Measurements from ENCODE around the gene DCC. TPM values are rescaled to one million over a fixed set of nuclear protein-coding genes. Genes with fewer than 3 reads are reported as not detected.

Gene DCC
- total RNA-seq, 1 experiment from 2014 or later: not detected

DNA sequence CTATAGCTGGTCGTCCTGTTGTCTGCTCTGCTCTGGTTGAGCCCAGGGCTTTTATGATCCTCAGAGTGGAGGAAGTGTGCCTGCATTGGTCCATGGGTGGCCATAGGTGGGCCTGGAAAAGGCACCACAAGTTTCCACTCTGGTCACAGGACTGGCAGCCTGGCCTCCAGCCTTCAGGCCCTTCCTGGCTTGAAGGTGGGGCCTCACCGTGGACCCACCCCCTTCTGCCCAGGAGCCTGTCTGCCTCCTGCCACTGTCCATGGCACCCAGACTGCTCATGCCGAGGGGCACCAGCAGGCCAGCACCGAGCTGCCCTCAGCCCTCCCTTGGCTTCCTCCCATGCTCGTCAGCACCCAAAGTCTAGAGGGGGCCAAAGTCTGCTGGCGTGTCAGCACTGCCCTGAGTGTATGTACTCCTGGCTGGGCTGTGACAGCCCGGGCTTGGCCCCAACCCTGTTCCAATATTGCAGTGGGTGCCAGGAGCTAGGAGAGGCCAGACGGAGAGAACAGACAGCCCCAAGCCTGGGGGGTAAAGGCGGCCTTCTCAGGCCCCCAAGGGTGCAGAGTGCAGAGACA lies 529.4 kb downstream of the DCC start:
- ChIA-PET RAD21 (ENCODE audit: low non-redundant PET in 1 of 2, low total read pairs in 2 of 2, uncharacterized antibody in 2 of 2, unreplicated experiment in 2 of 2) (no interaction called here), CTCF (no interaction called here), POLR2A (no interaction called here)
- Histone ChIP-seq H3K27me3 (ENCODE audit: insufficient read depth, low read length) (no peaks in the 10 kb centered on the region), H3K79me2 (ENCODE audit: insufficient read depth, low read length) (no peaks in the 10 kb centered on the region), H4K20me1 (ENCODE audit: insufficient read depth) (no peaks in the 10 kb centered on the region), H3K9ac (ENCODE audit: low read length) (no peak overlapping the region), H3K4me3 (replicated peaks in 1 of 2; ENCODE audit: low read depth in 1 of 2, low read length in 2 of 2) (no peak overlapping the region), H2AFZ (ENCODE audit: low read depth, low read length, poor library complexity, severe bottlenecking) (no peak overlapping the region), H3K9me2 (ENCODE audit: insufficient read depth) (no peaks in the 10 kb centered on the region), H3K4me1 (ENCODE audit: control insufficient read depth in 1 of 2, insufficient read depth in 2 of 2, low read length in 2 of 2) (no peaks in the 10 kb centered on the region), H3K4me2 (ENCODE audit: low read length) (no peak overlapping the region), H3K36me3 (ENCODE audit: control insufficient read depth in 1 of 2, insufficient read depth in 2 of 2, low read length in 2 of 2) (no peaks in the 10 kb centered on the region), H3K27ac (ENCODE audit: low read depth, low read length) (no peak overlapping the region), H3K9me3 (ENCODE audit: control insufficient read depth in 1 of 2, insufficient read depth in 1 of 2, low read depth in 1 of 2, low read length in 2 of 2) (peaks cover 9 to 10% of the 10 kb centered on the region in 2 experiments; a peak in 3 of 4 replicates)
- BruUV-seq (replicated peaks): no TSS peak
- TF ChIP-seq EZH2phosphoT487 (IDR thresholded peaks at IDR 0.05; ENCODE audit: borderline replicate concordance) (no peak), JUND (IDR thresholded peaks at IDR 0.05) (no peak), ZFX (IDR thresholded peaks at IDR 0.05) (no peak), CBX3 (IDR thresholded peaks at IDR 0.05; ENCODE audit: low read depth) (no peak), EZH2 (IDR thresholded peaks at IDR 0.05) (no peak), RAD21 (IDR thresholded peaks at IDR 0.05; ENCODE audit: low read depth) (no peak), SIN3A (IDR thresholded peaks at IDR 0.05; ENCODE audit: low read depth) (no peak), SRF (IDR thresholded peaks at IDR 0.05; ENCODE audit: low read depth) (no peak), POLR2AphosphoS5 (IDR thresholded peaks at IDR 0.05; ENCODE audit: low read depth, low read length) (no peak), SP1 (IDR thresholded peaks at IDR 0.05; ENCODE audit: low read depth) (no peak), ELF1 (IDR thresholded peaks at IDR 0.05; ENCODE audit: borderline replicate concordance, low read depth) (no peak), YY1 (IDR thresholded peaks at IDR 0.05; ENCODE audit: extremely low read depth, insufficient replicate concordance, low read depth, low read length) (no peak), POLR2A (IDR thresholded peaks at IDR 0.05; ENCODE audit: borderline replicate concordance, extremely low read depth, insufficient read depth, insufficient read length) (no peak)
- TF ChIP-seq, protein P1, sequence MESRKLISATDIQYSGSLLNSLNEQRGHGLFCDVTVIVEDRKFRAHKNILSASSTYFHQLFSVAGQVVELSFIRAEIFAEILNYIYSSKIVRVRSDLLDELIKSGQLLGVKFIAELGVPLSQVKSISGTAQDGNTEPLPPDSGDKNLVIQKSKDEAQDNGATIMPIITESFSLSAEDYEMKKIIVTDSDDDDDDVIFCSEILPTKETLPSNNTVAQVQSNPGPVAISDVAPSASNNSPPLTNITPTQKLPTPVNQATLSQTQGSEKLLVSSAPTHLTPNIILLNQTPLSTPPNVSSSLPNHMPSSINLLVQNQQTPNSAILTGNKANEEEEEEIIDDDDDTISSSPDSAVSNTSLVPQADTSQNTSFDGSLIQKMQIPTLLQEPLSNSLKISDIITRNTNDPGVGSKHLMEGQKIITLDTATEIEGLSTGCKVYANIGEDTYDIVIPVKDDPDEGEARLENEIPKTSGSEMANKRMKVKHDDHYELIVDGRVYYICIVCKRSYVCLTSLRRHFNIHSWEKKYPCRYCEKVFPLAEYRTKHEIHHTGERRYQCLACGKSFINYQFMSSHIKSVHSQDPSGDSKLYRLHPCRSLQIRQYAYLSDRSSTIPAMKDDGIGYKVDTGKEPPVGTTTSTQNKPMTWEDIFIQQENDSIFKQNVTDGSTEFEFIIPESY (IDR thresholded peaks at IDR 0.05; ENCODE audit: extremely low read depth, insufficient replicate concordance, low read length): no peak
- TF ChIP-seq, protein P2, sequence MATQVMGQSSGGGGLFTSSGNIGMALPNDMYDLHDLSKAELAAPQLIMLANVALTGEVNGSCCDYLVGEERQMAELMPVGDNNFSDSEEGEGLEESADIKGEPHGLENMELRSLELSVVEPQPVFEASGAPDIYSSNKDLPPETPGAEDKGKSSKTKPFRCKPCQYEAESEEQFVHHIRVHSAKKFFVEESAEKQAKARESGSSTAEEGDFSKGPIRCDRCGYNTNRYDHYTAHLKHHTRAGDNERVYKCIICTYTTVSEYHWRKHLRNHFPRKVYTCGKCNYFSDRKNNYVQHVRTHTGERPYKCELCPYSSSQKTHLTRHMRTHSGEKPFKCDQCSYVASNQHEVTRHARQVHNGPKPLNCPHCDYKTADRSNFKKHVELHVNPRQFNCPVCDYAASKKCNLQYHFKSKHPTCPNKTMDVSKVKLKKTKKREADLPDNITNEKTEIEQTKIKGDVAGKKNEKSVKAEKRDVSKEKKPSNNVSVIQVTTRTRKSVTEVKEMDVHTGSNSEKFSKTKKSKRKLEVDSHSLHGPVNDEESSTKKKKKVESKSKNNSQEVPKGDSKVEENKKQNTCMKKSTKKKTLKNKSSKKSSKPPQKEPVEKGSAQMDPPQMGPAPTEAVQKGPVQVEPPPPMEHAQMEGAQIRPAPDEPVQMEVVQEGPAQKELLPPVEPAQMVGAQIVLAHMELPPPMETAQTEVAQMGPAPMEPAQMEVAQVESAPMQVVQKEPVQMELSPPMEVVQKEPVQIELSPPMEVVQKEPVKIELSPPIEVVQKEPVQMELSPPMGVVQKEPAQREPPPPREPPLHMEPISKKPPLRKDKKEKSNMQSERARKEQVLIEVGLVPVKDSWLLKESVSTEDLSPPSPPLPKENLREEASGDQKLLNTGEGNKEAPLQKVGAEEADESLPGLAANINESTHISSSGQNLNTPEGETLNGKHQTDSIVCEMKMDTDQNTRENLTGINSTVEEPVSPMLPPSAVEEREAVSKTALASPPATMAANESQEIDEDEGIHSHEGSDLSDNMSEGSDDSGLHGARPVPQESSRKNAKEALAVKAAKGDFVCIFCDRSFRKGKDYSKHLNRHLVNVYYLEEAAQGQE (IDR thresholded peaks at IDR 0.05; ENCODE audit: low read depth): no peak
- TF ChIP-seq, protein P3, sequence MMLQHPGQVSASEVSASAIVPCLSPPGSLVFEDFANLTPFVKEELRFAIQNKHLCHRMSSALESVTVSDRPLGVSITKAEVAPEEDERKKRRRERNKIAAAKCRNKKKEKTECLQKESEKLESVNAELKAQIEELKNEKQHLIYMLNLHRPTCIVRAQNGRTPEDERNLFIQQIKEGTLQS (IDR thresholded peaks at IDR 0.05): no peak
- TF ChIP-seq, protein P4, sequence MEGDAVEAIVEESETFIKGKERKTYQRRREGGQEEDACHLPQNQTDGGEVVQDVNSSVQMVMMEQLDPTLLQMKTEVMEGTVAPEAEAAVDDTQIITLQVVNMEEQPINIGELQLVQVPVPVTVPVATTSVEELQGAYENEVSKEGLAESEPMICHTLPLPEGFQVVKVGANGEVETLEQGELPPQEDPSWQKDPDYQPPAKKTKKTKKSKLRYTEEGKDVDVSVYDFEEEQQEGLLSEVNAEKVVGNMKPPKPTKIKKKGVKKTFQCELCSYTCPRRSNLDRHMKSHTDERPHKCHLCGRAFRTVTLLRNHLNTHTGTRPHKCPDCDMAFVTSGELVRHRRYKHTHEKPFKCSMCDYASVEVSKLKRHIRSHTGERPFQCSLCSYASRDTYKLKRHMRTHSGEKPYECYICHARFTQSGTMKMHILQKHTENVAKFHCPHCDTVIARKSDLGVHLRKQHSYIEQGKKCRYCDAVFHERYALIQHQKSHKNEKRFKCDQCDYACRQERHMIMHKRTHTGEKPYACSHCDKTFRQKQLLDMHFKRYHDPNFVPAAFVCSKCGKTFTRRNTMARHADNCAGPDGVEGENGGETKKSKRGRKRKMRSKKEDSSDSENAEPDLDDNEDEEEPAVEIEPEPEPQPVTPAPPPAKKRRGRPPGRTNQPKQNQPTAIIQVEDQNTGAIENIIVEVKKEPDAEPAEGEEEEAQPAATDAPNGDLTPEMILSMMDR (IDR thresholded peaks at IDR 0.05 in 2 of 3, conservative IDR thresholded peaks at IDR 0.05 in 1 of 3; ENCODE audit: borderline replicate concordance in 1 of 3, insufficient read depth in 1 of 3, low read depth in 2 of 3, low read length in 2 of 3): no peak
- TF ChIP-seq, protein P5, sequence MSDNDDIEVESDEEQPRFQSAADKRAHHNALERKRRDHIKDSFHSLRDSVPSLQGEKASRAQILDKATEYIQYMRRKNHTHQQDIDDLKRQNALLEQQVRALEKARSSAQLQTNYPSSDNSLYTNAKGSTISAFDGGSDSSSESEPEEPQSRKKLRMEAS (IDR thresholded peaks at IDR 0.05): no peak
- no peak for DNase-seq (ENCODE audit: low read depth, low spot score)
- no peak for ATAC-seq
- intact Hi-C loops (cut with micrococcal nuclease): no loop called here

Measured in HCT116 (cell line).